Spleen (tissue), 11 donors: ENCODE results near the gene SNF8. TPM values are rescaled to one million over a fixed set of nuclear protein-coding genes. Genes with fewer than 3 reads are reported as not detected.

Experiments
- DNase-seq: peaks from one replicate; pipeline ENCODE4 v3.0.0-alpha.2; 2020
- H3K27ac ChIP-seq, 8 donors: fragments of 200-600 bp; sonication (generic) in 7 of 8; 1 replicate in 4 of 8; 2 replicates in 4 of 8; pipeline versions ENCODE4 v1.5.0 to v1.8.0; 2016 to 2021; ENCODE audit warnings: inconsistent platforms in 4 of 8, mild to moderate bottlenecking in 4 of 8, moderate library complexity in 1 of 8
- H3K27me3 ChIP-seq, 7 donors: fragments of 200-600 bp; sonication (generic) in 6 of 7; replicated peaks in 1 of 7; 1 replicate in 4 of 7; 2 replicates in 3 of 7; pipeline versions ENCODE4 v1.5.0 to v1.8.0; 2016 to 2021; ENCODE audit warnings: inconsistent platforms in 3 of 7, mild to moderate bottlenecking in 1 of 7
- H3K36me3 ChIP-seq, 6 donors: fragments of 200-600 bp; sonication (generic) in 5 of 6; 1 replicate in 4 of 6; 2 replicates in 2 of 6; pipeline versions ENCODE4 v1.5.0 to v1.8.0; 2016 to 2021; ENCODE audit warnings: inconsistent platforms in 2 of 6
- H3K4me1 ChIP-seq, 6 donors: fragments of 200-600 bp; sonication (generic) in 5 of 6; 1 replicate in 3 of 6; 2 replicates in 3 of 6; pipeline versions ENCODE4 v1.5.0 to v1.8.0; 2016 to 2021; ENCODE audit warnings: inconsistent platforms in 3 of 6
- H3K4me3 ChIP-seq, 8 donors: fragments of 200-600 bp; sonication (generic) in 7 of 8; 1 replicate in 4 of 8; 2 replicates in 4 of 8; pipeline versions ENCODE4 v1.5.0 to v1.8.0; 2016 to 2021; ENCODE audit warnings: inconsistent platforms in 4 of 8, mild to moderate bottlenecking in 4 of 8, moderate library complexity in 2 of 8
- H3K9me3 ChIP-seq, 8 donors: fragments of 200-600 bp; sonication (generic) in 7 of 8; 1 replicate in 4 of 8; 2 replicates in 4 of 8; pipeline versions ENCODE4 v1.5.0 to v1.8.0; 2016 to 2021; ENCODE audit warnings: inconsistent platforms in 4 of 8
- CTCF ChIP-seq, 11 experiments: fragments of 200-600 bp in 7 of 11; fragments of 450-650 bp in 4 of 11; sonication (generic) in 4 of 11; IDR thresholded peaks in 8 of 11; conservative IDR thresholded peaks in 3 of 11; 1 replicate in 7 of 11; 2 replicates in 4 of 11; pipeline versions ENCODE4 v1.4.0 to v1.8.0; 2016 to 2021; ENCODE audit warnings: antibody characterized with exemption in 11 of 11, inconsistent platforms in 4 of 11, mild to moderate bottlenecking in 1 of 11
- POLR2A ChIP-seq, 3 donors: fragments of 450-650 bp; IDR thresholded peaks; one replicate each; pipeline ENCODE4 v1.5.1; 2017; ENCODE audit warnings: antibody characterized with exemption in 3 of 3, mild to moderate bottlenecking in 1 of 3
- POLR2AphosphoS5 ChIP-seq, 3 donors: sonication (generic); formaldehyde crosslinking; IDR thresholded peaks; one replicate each; pipeline ENCODE4 v1.5.1; 2017; ENCODE audit warnings: antibody characterized with exemption in 3 of 3
- WGBS, 5 donors: extraction: QIAGEN DNeasy Blood & Tissue Kit in 3 of 5; methylation state at CpG; one replicate each; pipeline versions ENCODE4 v1.1.5 to v1.1.7; 2013 to 2018; 5-methylcytosine and 5-hydroxymethylcytosine counted together
- intact Hi-C: fragments of 100-400 bp; cut with DNase I; formaldehyde crosslinking; loops from one replicate; pipeline ENCODE4 v1.15.0; 2023; ENCODE audit warnings: low total_unique reads
- polyA plus RNA-seq, 3 donors: library from polyadenylated mRNA; stranded (reverse); fragments of 200-250 nt; gene quantifications; one replicate each; pipeline ENCODE4 v1.2.1, GENCODE V29; 2013
- small RNA-seq, 4 donors: library from RNA; depleted of rRNA; stranded (forward); fragments of <200 nt; gene quantifications; one replicate each; pipeline ENCODE3, GENCODE V24; 2016
- total RNA-seq, 7 donors: library from RNA; depleted of rRNA in 3 of 7; stranded (reverse); fragments of >200 nt in 3 of 7; fragmentation: NEBNext Ultra II Directional in 4 of 7; extraction: Animal tissue kit (Norgen Biotek cat#: 25700) in 4 of 7; gene quantifications; one replicate each; pipeline versions ENCODE4 v1.1.0 to v1.2.1, GENCODE V29; 2016 to 2021
- donor health status: healthy with polysubstance abuse.
- donor health status: DM: no; HTN: no; CAD: no; lungs with moderate emphysema.
- donor health status: DM: no; HTN: no; CAD: no.
- donor health status: Bipolar disorder and iron deficiency.
- donor health status: healthy.
- donor health status: DM: no; HTN: no; CAD: no.
- donor health status: DM: yes; HTN: yes; CAD: no.

Gene SNF8
- total and polyA plus RNA-seq, 10 donors: 55.9 to 129 (median 77.7) TPM

DNA sequence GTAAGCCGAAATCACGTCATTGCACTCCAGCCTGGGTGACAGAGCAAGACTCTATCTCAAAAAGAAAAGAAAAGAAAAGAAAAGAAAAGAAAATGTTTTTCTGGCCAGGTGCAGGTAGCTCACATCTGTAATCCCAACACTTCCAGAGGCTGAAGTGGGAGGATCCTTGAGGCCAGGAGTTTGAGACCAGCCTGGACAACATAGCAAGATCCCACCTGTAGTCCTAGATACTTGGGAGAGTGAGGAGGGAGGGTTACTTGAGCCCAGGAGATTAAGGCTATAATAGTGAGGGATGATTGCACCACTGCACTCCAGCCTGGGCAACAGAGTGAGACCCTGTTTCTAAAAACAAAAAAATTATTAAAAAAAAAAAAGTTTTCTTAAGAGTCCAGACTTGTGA is 54.6 kb downstream of the SNF8 start:
- intact Hi-C loops: no loop called here
- Histone ChIP-seq H3K4me3 (no peak overlapping the region), H3K36me3 (peaks cover 0 to 9% (median 3%) of the 10 kb centered on the region in 6 donors), H3K27me3 (no peaks in the 10 kb centered on the region), H3K27ac (no peak overlapping the region), H3K4me1 (peaks cover 13 to 36% (median 20%) of the 10 kb centered on the region in 6 donors), H3K9me3 (no peaks in the 10 kb centered on the region)
- DNase-seq: no peak
- TF ChIP-seq POLR2AphosphoS5 (IDR thresholded peaks at IDR 0.05) (no peak), CTCF (IDR thresholded peaks at IDR 0.05 in 8 of 11, conservative IDR thresholded peaks at IDR 0.05 in 3 of 11) (no peak), POLR2A (IDR thresholded peaks at IDR 0.05) (no peak)
- WGBS, 5 donors: 87 to 97% (median 94%) methylated on average over 2 of the region's 2 CpGs

GRCh38 chr17:48883171-48883570 is 61.5 kb downstream of the SNF8 start:
- no peaks in the 10 kb centered on the region for H3K36me3 ChIP-seq
- peaks cover 0 to 23% (median 10%) of the 10 kb centered on the region in 6 donors for H3K4me1 ChIP-seq
- 59 to 68% (median 64%) methylated on average over 10 of the region's 10 CpGs for WGBS, 5 donors
- H3K27ac ChIP-seq: no peak overlapping the region
- no peaks in the 10 kb centered on the region for H3K9me3 ChIP-seq
- intact Hi-C loops: no loop called here
- H3K4me3 ChIP-seq: no peak overlapping the region
- H3K27me3 ChIP-seq: no peaks in the 10 kb centered on the region
- DNase-seq: no peak
- TF ChIP-seq POLR2A (IDR thresholded peaks at IDR 0.05) (no peak), POLR2AphosphoS5 (IDR thresholded peaks at IDR 0.05) (no peak), CTCF (IDR thresholded peaks at IDR 0.05 in 8 of 11, conservative IDR thresholded peaks at IDR 0.05 in 3 of 11) (no peak)

- TF ChIP-seq CTCF (IDR thresholded peaks at IDR 0.05 in 8 of 11, conservative IDR thresholded peaks at IDR 0.05 in 3 of 11): no peak
- no peak for TF ChIP-seq POLR2A (IDR thresholded peaks at IDR 0.05)
- no peak for TF ChIP-seq POLR2AphosphoS5 (IDR thresholded peaks at IDR 0.05)
- no peak for DNase-seq
- Histone ChIP-seq H3K4me1 (peaks cover 0 to 31% (median 10%) of the 10 kb centered on the region in 6 donors), H3K4me3 (no peak overlapping the region), H3K36me3 (no peaks in the 10 kb centered on the region), H3K27ac (no peak overlapping the region), H3K9me3 (no peaks in the 10 kb centered on the region), H3K27me3 (no peaks in the 10 kb centered on the region)
- 82 to 93% (median 84%) methylated on average over 2 of the region's 2 CpGs for WGBS, 5 donors
- intact Hi-C loops: no loop called here
These were observed 62.4 kb downstream of the SNF8 start for GRCh38 chr17:48882272-48882671.

Small RNAs within 50 kb of the gene (small RNA-seq; reads per million reads assigned to genes)
- gene AC068531.1 (0 reads per million in 4 donors), gene RF00263 (0 reads per million in 4 donors), gene RF01210 (0 reads per million in 4 donors), gene RNU1-42P (0 to 0.35 (median 0) reads per million in 4 donors)

Other genes starting within 250 kb of the SNF8 start
- gene PRAC1, start 222.3 kb downstream of the SNF8 start, total RNA-seq: not detected
- not detected for gene PRAC1, start 222.3 kb downstream of the SNF8 start, polyA plus RNA-seq
- gene PRAC2, start 221.7 kb downstream of the SNF8 start, total RNA-seq: not detected
- gene PRAC2, start 221.7 kb downstream of the SNF8 start, polyA plus RNA-seq: not detected
- gene HOXB13, start 216.1 kb downstream of the SNF8 start, total RNA-seq: not detected
- under 1 TPM in 1 of 3 donors, not detected in 2; 0.02 TPM for gene HOXB13, start 216.1 kb downstream of the SNF8 start, polyA plus RNA-seq
- not detected for gene TTLL6, start 127.6 kb downstream of the SNF8 start, total RNA-seq
- under 1 TPM in 1 of 3 donors, not detected in 2; 0.04 TPM for gene TTLL6, start 127.6 kb downstream of the SNF8 start, polyA plus RNA-seq
- 100 to 1,000 TPM; 113 to 167 (median 136) TPM for gene CALCOCO2, start 113.8 kb downstream of the SNF8 start, total RNA-seq
- 10 to 100 TPM; 30.1 to 45.7 (median 31.7) TPM for gene CALCOCO2, start 113.8 kb downstream of the SNF8 start, polyA plus RNA-seq
- 10 to 100 TPM; 36.0 to 85.3 (median 49.1) TPM for gene ATP5MC1, start 52.1 kb downstream of the SNF8 start, total RNA-seq
- gene ATP5MC1, start 52.1 kb downstream of the SNF8 start, polyA plus RNA-seq: 100 to 1,000 TPM; 175 to 269 (median 195) TPM
- 10 to 100 TPM; 72.9 to 94.9 (median 83.1) TPM for gene UBE2Z, start 36.4 kb downstream of the SNF8 start, total RNA-seq
- gene UBE2Z, start 36.4 kb downstream of the SNF8 start, polyA plus RNA-seq: 10 to 100 TPM; 33.6 to 51.5 (median 34.8) TPM
- not detected for gene GIP, start 23.8 kb upstream of the SNF8 start, total RNA-seq
- not detected for gene GIP, start 23.8 kb upstream of the SNF8 start, polyA plus RNA-seq
- not detected for gene IGF2BP1, start 52.5 kb upstream of the SNF8 start, total RNA-seq
- gene IGF2BP1, start 52.5 kb upstream of the SNF8 start, polyA plus RNA-seq: under 1 TPM in 1 of 3 donors, not detected in 2; 0.17 TPM
- under 1 TPM in 4 of 7 donors, not detected in 3; 0.10 to 0.21 (median 0.18) TPM for gene B4GALNT2, start 187.9 kb upstream of the SNF8 start, total RNA-seq
- not detected for gene B4GALNT2, start 187.9 kb upstream of the SNF8 start, polyA plus RNA-seq